GM23338 (cell line): ENCODE results near the gene EML2. TPM values are rescaled to one million over a fixed set of nuclear protein-coding genes. Genes with fewer than 3 reads are reported as not detected.

ENCODE experiments used
- ATAC-seq: fragments of 200-7000 bp; cut with Tn5 transposase; 3 replicates; pipeline ENCODE4 v1.9.1; 2020
- DNase-seq: peaks from one replicate; pipeline ENCODE4 v3.0.0-alpha.2; 2015; ENCODE audit warnings: low spot score
- H2AFZ ChIP-seq: fragments of 200-600 bp; sonication (generic); 2 replicates; pipeline ENCODE4 v1.8.0; 2016; ENCODE audit warnings: antibody characterized with exemption, mild to moderate bottlenecking, moderate library complexity
- H3F3A ChIP-seq: fragments of 200-600 bp; sonication (generic); replicated peaks from 2 replicates; pipeline ENCODE4 v1.8.0; 2017; ENCODE audit warnings: antibody characterized with exemption, mixed run types, low read depth
- H3K27ac ChIP-seq: fragments of 200-600 bp; sonication (generic); 2 replicates; pipeline ENCODE4 v1.6.1; 2016; ENCODE audit warnings: low read depth
- H3K27me3 ChIP-seq: fragments of 200-600 bp; sonication (generic); 2 replicates; pipeline ENCODE4 v1.8.0; 2016; ENCODE audit warnings: mild to moderate bottlenecking, mixed run types, moderate library complexity; ENCODE audit not compliant: insufficient read depth
- H3K36me3 ChIP-seq: fragments of 200-600 bp; sonication (generic); 2 replicates; pipeline ENCODE4 v1.8.0; 2016; ENCODE audit warnings: mild to moderate bottlenecking; ENCODE audit not compliant: insufficient read depth
- H3K4me1 ChIP-seq: fragments of 200-600 bp; sonication (generic); 2 replicates; pipeline ENCODE4 v1.8.0; 2016; ENCODE audit warnings: mild to moderate bottlenecking, moderate library complexity; ENCODE audit not compliant: insufficient read depth
- H3K4me2 ChIP-seq: fragments of 200-600 bp; sonication (generic); 2 replicates; pipeline ENCODE4 v1.7.1; 2017; ENCODE audit warnings: mixed run types
- H3K4me3 ChIP-seq: fragments of 200-600 bp; sonication (generic); 2 replicates; pipeline ENCODE4 v1.6.1; 2016; ENCODE audit warnings: mixed run types
- H3K79me2 ChIP-seq: fragments of 200-600 bp; sonication (generic); replicated peaks from 2 replicates; pipeline ENCODE4 v1.8.0; 2017; ENCODE audit warnings: mild to moderate bottlenecking; ENCODE audit not compliant: insufficient read depth
- H3K9me2 ChIP-seq: fragments of 200-600 bp; sonication (generic); 2 replicates; pipeline ENCODE4 v1.8.0; 2017; ENCODE audit not compliant: insufficient read depth
- H4K20me1 ChIP-seq: fragments of 200-600 bp; sonication (generic); replicated peaks from 2 replicates; pipeline ENCODE4 v1.8.0; 2017; ENCODE audit warnings: mild to moderate bottlenecking; ENCODE audit not compliant: insufficient read depth
- H3K27ac Mint-ChIP-seq: 2 replicates; pipeline ENCODE4 v1.8.0; 2020; ENCODE audit warnings: inconsistent platforms, mild to moderate bottlenecking, moderate library complexity, mixed read lengths
- H3K27me3 Mint-ChIP-seq: 3 replicates; pipeline ENCODE4 v1.8.0; 2022; ENCODE audit warnings: low read depth, mild to moderate bottlenecking, moderate library complexity, mixed read lengths, inconsistent platforms; ENCODE audit not compliant: insufficient read depth, poor library complexity
- H3K36me3 Mint-ChIP-seq: 3 replicates; pipeline ENCODE4 v1.8.0; 2021; ENCODE audit warnings: low read depth, mild to moderate bottlenecking, inconsistent platforms, moderate library complexity, mixed read lengths
- H3K4me1 Mint-ChIP-seq: 3 replicates; pipeline ENCODE4 v1.8.0; 2020; ENCODE audit warnings: mild to moderate bottlenecking, inconsistent platforms, mixed read lengths
- H3K4me3 Mint-ChIP-seq: 3 replicates; pipeline ENCODE4 v1.8.0; 2021; ENCODE audit warnings: moderate library complexity, mild to moderate bottlenecking, inconsistent platforms, mixed read lengths
- H3K9me3 Mint-ChIP-seq: 3 replicates; pipeline ENCODE4 v1.8.0; 2020; ENCODE audit warnings: moderate library complexity, mild to moderate bottlenecking, inconsistent platforms, mixed read lengths
- CTCF ChIP-seq, 2 experiments: fragments of 200-600 bp in 1 of 2; sonication (generic) in 1 of 2; conservative IDR thresholded peaks; 2 replicates each; pipeline versions ENCODE4 v1.5.1 to v1.6.1; 2016 to 2017; ENCODE audit warnings: antibody characterized with exemption in 2 of 2, low read depth in 2 of 2, mild to moderate bottlenecking in 2 of 2, moderate library complexity in 1 of 2
- ETS1 ChIP-seq: IDR thresholded peaks from 2 replicates; pipeline ENCODE4 v1.6.1; 2016; ENCODE audit warnings: antibody characterized with exemption
- EZH2 ChIP-seq: fragments of 200-600 bp; sonication (generic); IDR thresholded peaks from one replicate; pipeline ENCODE4 v1.8.0; 2017; ENCODE audit warnings: antibody characterized with exemption, mild to moderate bottlenecking, low read depth; ENCODE audit not compliant: unreplicated experiment
- JUNB ChIP-seq: IDR thresholded peaks from one replicate; pipeline ENCODE4 v1.6.1; 2016; ENCODE audit warnings: antibody characterized with exemption; ENCODE audit not compliant: unreplicated experiment
- NANOG ChIP-seq: IDR thresholded peaks from 2 replicates; pipeline ENCODE4 v1.6.1; 2016; ENCODE audit warnings: antibody characterized with exemption, borderline replicate concordance
- REST ChIP-seq: IDR thresholded peaks from one replicate; pipeline ENCODE4 v1.6.1; 2018; ENCODE audit warnings: antibody characterized with exemption; ENCODE audit not compliant: unreplicated experiment
- ZNF331 ChIP-seq: fragments of 250-450 bp; sonication (Bioruptor Pico); IDR thresholded peaks from 2 replicates; pipeline ENCODE4 v1.5.0; 2020; ENCODE audit warnings: low read depth, mild to moderate bottlenecking, moderate library complexity
- ZNF462 ChIP-seq: fragments of 250-450 bp; sonication (Bioruptor Pico); IDR thresholded peaks from 2 replicates; pipeline ENCODE4 v1.5.0; 2020; ENCODE audit warnings: mild to moderate bottlenecking, moderate library complexity
- polyA plus RNA-seq: library from polyadenylated mRNA; unstranded; fragments of >200 nt; fragmentation: Nextera tagmentation; extraction: Ambion mirVana; gene quantifications from 2 replicates; pipeline ENCODE4 v1.2.1, GENCODE V29; 2016
- total RNA-seq: library from RNA; depleted of rRNA; stranded (reverse); fragments of >200 nt; shearing (Covaris generic); gene quantifications from 2 replicates; pipeline ENCODE4 v1.2.3, GENCODE V29; 2014

EML2 gene
- total and polyA plus RNA-seq, 2 experiments from 2014 or later, result 7.1 to 33.9 TPM

- TF ChIP-seq REST, result no peak
Measured at GRCh38 chr19:45682117-45682516, 42.9 kb upstream of the EML2 start (continued).

GRCh38 chr19:45681391-45682015 lies 42.3 kb upstream of the EML2 start:
- Histone ChIP-seq H3F3A (peaks cover 24% of the 10 kb centered on the region), H3K4me3 (peak overlapping the region; percentile 51), H3K27me3 (peaks cover 17% of the 10 kb centered on the region), H2AFZ (peak overlapping the region; percentile 87), H3K4me2 (peak overlapping the region; percentile 83), H3K27ac (no peak overlapping the region), H4K20me1 (peaks cover 6% of the 10 kb centered on the region; the same call in 1 of the 2 replicates), H3K4me1 (peaks cover 8% of the 10 kb centered on the region; the same call in 1 of the 2 replicates), H3K36me3 (0 out of 2 replicates have a peak, but pooled peaks cover 4% of the 10 kb centered on the region), H3K79me2 (no peaks in the 10 kb centered on the region), H3K9me2 (no peaks in the 10 kb centered on the region)
- TF ChIP-seq ZNF331 (CRISPR knock-in tag) (no peak), JUNB (no peak), NANOG (no peak), ETS1 (no peak), EZH2 (no peak), ZNF462 (CRISPR knock-in tag) (no peak), CTCF (conservative IDR thresholded peaks at IDR 0.05; ENCODE audit: low read depth in 2 of 2) (peak; percentile 77 to 87)
- Mint-ChIP-seq H3K36me3 (peaks cover 23% of the 10 kb centered on the region), H3K9me3 (no peaks in the 10 kb centered on the region; the same call in 2 of the 3 replicates), H3K4me1 (peaks cover 4% of the 10 kb centered on the region; the same call in 1 of the 3 replicates), H3K4me3 (peak overlapping the region; percentile 68), H3K27ac (no peak overlapping the region), H3K27me3 (peaks cover 35% of the 10 kb centered on the region)
- DNase-seq (peak; percentile 83), ATAC-seq (peak; percentile 67)
